HG02973 (cell line): ENCODE results near the gene DRD5.
"Not testable (repeated sequence)": the region's sequence is repeated elsewhere in the genome, so short reads cannot be mapped to it uniquely, and the experiment has no call there.

Source experiments
- ATAC-seq: cut with Tn5 transposase; IDR thresholded peaks from one replicate; pipeline ENCODE4 v1.9.1; 2021; ENCODE audit warnings: moderate library complexity; ENCODE audit not compliant: unreplicated experiment

The DRD5 gene

DNA sequence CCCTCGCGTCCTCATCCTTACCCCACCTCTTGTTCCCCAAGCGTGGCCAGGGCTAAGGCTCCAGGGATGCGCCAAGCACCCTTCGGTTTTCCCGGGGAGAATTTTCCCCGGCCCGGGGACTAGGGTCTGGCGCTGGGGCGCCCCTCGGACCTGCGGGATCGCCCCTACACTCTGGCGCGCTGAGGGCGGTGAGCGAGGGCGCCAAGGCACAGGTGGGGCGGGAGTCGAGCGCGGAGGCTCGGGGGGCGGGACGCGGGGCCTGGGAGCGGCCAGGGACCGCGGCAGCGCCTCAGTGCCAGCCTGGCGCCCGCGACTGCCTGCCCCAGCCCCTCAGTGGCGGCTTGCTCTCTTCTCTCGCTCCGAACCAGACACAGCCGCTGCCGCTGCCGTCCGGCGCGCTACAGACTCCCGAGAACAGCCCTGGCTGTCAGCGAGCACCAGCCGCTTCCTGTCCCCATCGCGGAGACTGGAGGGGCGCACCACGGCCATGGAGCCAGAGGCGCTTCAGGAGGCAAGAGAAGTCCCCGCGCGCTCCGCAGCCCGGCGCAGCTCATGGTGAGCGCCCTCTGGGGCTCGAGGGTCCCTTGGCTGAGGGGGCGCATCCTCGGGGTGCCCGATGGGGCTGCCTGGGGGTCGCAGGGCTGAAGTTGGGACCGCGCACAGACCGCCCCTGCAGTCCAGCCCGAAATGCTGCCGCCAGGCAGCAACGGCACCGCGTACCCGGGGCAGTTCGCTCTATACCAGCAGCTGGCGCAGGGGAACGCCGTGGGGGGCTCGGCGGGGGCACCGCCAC is at the start of gene DRD5:
Gene DRD5 (plus strand): TSS at position 292 of the 793 bp plus-strand sequence. CDS start 396 bp downstream, at position 688.
- no peak for ATAC-seq

DNA sequence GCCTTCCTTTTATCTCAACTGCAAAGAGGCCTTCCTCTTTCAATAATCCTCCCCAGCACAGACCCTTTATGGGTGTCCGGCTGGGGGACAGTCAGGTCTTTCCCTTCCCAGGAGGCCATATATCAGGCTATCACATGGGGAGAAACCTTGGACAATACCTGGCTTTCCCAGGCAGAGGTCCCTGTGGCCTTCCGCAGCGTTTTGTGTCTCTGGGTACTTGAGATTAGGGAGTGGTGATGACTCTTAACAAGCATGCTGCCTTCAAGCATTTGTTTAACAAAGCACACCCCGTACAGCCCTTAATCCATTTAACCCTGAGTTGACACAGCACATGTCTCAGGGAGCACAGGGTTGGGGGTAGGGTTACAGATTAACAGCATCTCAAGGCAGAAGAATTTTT is 49.2 kb upstream of the DRD5 start:
- ATAC-seq: not testable (repeated sequence)

DNA sequence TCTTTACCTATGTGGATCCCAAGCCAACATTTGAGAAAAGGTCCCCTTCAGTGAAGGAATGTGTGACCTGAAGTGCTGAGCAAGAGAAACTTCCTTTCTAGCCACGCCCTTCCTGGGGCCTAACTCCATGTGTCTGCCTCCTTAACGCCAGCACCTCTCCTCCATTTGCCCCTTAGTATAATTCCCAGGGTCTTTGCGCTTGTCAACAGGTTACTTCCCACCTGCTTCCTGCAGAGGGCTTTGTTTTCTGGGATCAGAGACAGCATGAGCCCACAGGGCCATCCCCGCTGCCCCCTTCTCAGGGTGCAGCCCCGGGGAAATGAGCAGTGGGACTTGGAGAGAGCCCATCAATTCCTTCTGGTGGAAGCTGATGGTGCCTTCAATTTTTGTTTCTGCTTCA is 45.9 kb upstream of the DRD5 start:
- no peak for ATAC-seq

DNA sequence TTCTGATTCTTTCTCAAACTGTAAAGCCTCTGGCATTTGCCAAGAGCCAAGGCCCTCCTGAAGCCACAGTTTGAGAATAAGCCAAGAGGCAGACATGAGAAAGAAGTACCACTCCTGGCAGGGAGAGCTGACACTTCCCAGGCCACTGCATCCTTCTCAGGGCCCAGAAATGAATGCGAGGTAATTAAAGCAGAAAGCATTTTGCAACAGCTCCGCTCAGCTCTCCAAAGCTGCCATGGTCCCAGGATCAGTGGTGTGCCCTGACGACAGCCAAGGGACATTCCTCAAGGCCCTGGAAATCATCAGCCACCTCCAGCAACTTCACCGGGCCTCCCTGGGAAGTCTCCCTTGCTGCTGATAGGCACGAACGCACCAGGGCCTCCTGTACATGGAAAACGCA is 44.2 kb upstream of the DRD5 start:
- ATAC-seq: not testable (repeated sequence)

DNA sequence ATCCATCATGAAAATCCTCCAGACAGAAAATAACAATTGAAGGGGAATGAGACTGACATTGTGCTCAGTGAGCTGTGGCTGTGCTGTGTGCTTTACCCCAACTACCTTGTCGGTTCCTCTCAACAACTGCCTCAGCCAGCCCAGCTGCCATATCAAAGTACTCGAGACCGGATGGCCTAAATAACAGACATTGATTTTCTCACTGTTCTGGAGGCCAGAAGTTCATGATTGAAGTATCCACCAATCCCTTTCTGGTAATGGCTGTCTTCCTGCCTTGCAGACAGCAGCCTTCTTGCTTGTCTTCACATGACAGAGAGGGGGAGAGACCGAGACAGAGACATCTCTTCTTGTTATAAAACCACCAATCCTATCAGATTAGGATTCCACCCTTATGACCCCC is 37.6 kb upstream of the DRD5 start:
- ATAC-seq: not testable (repeated sequence)

DNA sequence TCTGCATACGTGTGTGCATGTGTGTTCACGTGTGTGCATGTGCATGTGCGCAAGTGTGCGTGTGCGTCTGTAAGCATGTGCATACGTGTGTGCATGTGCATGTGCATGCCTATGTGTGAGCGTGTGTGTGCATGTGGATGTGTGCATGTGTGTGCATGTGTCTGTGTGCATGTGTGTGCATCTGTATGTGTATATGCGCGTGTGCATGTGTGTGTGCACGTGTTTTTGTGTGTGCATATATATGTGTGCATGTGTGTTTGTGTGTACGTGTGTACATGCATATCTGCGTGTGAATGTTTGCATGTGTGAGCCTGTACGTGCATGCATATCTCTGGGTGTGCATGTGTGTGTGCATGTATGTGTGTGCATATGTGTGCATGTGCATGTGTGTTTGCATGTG is 35.7 kb upstream of the DRD5 start:
- no peak for ATAC-seq

DNA sequence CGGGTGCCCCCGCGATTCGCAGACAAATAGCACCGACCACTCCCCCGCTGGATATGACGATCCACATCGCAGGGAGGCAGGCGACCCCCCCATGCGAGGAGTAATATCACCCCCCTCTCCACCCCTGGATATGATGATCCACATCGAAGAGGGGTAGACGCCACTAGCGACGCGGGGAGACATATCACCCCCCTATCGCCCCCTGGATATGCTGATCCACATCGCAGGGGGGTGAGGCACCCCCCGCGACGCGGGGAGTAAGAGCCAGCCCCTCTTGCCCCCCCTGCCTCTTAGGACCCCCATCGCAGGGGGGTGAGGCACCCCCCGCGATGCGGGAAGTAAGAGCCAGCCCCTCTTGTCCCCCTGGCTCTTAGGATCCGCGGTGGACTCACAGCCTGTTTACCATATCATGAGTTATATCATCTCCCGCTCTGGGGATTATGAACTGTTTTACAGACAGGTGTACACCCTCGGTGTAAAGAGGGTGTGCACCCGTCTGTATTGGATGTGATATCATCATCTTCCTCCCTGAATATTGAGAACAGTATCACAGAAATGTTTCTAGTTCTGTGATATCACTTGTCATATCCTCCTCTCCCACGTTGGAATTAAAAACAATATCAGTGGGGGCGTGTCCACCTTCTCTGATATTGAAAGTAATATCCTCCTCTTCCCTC is 22.7 kb upstream of the DRD5 start:
- no peak for ATAC-seq

DNA sequence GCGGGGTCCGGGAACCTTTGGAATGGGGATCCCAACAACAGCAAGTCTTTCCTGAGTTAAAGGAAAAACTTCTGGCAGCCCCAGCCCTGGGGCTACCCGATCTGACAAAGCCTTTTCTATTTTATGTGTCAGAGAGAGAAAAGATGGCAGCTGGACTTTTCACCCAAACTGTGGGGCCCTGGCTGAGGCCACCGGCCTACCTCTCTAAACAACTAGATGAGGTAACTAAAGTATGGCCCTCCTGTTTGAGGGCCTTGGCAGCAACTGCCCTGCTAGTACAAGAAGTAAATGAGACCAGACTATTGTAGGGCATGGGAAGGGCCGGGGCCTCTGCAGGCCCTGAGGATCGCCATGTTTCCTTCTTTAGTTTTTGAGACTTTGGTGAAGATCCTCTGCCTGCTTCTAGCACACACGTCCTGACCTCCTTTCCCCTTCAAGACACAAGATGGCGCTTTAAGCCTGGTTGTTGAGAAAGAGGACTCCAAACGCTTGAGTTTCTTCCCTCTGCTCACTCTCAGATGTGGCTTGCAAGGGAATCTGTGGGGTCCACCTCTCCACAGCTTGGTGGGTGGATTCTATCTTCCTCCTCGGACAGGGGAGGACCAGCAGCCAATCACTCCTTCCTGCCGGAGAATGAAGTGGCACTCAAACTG is 18.5 kb upstream of the DRD5 start:
- ATAC-seq: no peak

DNA sequence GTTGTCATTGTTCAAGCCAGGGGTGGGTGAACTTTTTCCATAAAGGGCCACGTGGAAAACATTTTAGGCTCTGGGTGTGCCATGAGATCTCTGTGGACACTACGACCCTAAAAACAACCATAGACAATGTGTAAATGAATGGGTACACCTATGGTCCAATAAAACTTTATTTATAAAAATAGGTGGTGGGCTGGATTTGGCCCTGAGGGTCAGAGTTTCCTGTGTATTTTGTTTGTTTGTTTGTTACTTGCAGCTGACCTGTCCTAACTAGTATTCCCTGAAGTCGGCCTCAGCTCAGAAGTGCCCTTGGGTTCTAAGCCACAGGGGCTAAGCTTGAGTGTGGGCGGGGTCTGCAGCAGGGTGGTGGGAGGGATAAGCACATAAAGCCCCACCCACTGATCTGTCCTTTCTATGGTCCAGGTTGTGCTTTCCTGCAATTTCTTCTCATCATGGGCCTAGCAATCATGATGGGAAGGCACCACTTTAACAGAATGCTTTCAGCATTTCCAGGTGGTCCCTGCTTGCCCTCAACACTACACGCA is 17.2 kb upstream of the DRD5 start:
- no peak for ATAC-seq

DNA sequence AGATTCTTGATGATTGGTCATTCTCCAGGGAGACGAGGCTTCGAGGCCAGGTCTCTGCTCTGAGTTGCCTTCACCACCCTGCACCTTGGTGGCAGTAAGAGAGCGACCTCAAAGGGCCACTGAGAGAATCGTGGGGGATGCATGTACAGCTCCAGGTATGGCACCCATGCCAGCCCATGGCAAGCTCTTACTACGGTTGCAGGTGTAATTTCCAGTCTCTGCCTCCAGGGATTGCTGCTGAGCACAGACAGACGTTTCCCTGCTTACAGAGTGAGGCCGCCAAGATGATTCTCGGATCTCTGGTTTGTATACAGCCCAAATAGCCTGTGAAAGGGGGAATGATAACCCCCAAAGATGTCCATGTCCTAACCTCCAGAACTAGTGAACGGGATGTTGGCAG is 16.3 kb upstream of the DRD5 start:
- ATAC-seq: no peak

DNA sequence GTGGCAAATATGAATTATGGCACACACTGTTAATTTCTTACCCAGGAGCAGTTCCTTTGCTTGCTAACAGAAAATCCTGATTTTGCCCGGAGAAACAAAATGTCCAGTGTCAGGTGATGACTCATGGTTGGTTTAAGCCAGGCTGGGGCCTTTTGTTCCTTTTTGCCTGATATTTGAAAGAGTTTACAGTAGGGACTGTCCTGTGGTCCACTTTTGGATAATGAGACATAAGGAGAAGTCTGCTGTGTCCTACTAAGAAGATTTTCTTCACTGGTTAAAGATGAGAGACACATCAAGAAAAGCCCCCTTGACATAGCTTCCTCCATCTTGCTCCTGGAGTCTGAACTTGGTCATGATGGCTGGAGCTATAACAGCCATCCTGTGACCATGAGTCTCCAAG is 12.1 kb upstream of the DRD5 start:
- ATAC-seq: no peak

DNA sequence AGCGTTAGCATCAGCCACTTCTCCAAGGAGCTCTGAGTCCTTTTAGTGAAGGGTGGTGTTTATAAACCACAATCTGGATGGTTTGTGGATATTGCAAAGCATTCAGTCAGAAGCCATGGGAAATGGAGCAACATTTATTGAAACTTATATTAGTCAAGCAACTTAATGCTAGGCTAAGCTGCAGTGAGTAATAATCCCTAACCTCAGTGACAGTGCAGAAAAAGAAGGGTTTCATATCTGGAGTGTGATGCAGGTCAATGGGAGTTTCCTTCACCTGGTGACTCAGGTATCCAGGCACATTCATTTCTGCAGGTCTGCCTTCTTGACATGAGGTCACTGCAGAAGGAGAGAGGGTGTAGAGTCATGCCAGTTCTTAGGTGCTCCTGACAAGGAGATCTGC is 10.4 kb upstream of the DRD5 start:
- ATAC-seq: no peak

DNA sequence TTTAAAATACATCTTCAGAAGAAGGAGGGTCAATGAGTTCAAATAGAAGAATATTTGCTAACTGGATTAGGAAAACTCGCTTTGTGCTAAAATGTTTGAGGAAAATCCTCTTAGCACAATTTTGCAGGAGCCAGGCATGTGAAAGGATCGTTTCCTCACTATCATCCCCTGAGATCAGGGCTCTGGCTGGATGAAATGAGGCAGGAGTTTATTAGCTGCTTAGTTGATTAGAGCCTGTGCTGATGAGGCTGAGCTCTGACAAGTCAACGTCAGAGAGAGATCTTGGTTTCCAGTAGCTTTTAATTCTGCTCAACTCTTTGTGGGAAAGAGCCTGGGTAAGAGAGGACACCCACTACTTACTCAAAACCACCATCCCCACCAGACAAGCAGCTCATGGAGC is 8.0 kb upstream of the DRD5 start:
- ATAC-seq: no peak

DNA sequence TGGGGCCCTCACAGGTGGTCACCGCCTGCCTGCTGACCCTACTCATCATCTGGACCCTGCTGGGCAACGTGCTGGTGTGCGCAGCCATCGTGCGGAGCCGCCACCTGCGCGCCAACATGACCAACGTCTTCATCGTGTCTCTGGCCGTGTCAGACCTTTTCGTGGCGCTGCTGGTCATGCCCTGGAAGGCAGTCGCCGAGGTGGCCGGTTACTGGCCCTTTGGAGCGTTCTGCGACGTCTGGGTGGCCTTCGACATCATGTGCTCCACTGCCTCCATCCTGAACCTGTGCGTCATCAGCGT is 652 bp downstream of the DRD5 start:
- ATAC-seq: no peak

DNA sequence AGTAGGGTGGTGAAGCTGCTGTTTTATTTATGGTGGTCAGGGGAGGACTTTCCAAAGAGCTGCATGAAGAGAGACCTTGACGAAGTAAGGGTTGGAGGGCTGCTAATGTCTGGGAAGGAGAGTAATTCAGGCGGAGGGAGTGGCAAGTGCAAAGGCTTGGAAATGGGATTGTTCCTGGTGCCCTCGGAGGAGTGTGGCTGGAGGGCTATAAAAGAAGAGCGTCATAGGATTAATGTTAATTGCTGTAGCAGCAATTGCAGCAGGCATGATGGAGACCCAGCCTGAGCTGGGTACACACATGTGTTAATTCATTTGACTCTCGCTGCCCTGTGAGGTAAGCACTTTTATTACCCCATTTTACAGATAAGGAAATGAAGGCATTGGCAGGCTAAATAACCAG is 4.5 kb downstream of the DRD5 start:
- not testable (repeated sequence) for ATAC-seq

DNA sequence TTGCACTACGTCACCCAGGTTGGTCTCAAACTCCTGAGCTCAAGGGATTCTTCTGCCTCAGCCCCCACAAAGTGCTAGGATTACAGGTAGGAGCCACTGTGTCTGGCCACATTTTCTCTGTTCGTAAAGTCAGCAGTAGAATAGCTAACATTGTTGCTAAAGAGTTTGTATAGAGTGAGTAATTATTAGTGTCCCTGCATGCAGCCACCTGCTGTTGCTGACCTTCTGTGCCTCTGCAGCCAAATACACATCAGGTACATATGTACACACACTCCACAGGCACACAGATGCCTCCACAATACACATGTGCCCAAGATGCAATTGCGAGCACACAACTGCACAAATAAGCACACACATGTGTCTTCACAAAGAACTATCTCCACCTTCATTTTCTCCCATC is 10.9 kb downstream of the DRD5 start:
- ATAC-seq: no peak

DNA sequence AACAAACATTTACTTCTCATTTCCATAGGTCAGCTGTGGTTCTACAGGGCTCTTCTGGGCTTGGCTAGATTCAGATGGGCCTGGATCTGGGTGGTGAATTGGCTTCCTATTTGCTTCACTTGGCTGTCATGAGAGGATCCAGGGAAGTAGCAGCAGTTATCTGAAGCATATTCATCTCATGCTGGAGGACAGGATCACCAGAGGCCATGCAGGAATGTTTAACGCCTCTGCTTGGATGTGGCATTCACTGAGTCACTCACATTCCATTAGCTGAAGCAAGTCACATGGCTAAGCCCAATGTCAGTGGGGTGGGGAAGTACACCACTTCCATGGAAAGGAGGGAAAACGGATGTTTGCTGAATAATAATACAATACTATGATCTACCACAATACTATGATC is 15.2 kb downstream of the DRD5 start:
- not testable (repeated sequence) for ATAC-seq

DNA sequence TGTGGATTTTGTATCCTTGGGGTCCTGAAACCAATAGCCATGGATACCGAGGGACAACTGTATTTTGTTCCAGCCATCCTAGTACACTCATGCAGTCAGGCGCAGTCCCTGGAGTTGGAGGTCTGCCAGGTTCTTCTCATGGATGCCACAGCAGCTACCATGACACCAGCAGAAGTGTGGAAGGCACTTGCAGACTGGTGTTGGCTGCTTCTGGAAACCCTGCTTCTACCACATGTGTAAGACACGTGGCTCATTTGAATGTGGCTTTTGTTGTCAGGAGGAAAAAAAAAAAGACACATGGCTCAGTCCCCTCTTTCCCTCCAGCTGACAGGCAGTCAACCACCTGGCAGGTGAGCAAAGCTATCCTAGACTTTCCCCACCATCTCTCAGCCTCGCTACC is 19.4 kb downstream of the DRD5 start:
- ATAC-seq: no peak

DNA sequence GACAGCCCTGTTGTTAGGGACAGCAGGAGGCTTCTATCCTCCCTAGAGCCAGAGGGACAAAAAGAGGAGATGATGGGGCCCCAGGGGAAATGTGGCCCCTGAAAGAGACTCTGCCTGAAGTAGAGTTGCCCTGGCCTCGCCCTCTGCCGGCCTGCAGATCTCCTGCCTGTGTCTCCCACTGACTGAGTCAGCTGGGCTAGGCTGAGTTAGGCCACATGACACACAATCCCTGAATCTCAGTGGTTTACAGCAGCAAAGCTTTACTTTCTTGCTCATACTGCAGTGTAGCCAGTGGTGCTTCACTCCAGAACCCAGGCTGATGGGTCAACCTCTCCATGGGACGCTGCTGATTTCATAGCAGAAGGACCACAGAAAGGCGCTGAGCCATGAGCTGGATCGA is 23.5 kb downstream of the DRD5 start:
- ATAC-seq: no peak

DNA sequence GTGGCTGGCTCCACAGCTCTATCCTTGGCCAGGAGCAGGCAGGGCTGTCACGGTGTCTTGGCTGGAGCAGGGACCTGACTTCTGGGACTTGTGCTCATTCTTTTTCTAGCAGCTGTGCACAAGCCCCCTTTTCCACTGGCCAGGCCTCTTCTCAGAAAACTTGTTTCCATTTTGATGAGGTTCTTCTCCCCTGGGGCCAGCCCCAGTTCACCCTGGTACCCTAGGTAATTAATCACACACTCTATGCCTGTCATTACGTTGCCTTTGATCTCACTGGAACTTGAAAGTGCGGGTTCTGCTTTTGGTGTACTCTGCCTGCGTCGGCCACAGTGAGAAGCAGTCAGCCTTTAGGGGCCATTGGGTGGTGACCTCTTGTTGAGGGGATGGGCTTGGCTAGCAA is 26.6 kb downstream of the DRD5 start:
- ATAC-seq: no peak

DNA sequence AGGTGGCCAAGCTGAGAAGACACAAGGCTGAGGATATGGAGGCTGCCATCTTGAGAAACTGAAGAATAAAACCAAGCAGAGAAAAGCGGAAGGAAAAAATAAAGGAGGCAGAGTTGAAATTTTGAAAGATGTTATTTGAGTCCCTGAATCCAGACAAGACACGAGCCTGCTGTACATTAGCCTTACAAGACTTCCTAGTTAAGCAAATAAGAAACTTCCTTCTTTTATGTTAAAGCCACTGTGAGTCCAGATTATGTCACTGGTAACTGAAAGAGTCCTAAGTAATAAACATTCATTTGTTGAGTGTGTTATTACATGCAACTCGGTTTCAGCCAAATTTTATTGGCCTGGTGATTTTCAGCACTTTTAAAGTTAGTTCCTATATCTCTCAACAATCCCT is 30.4 kb downstream of the DRD5 start:
- ATAC-seq: no peak
